H9 (cell line): ENCODE data around the gene HSPA4. TPM values are rescaled to one million over a fixed set of nuclear protein-coding genes. Genes with fewer than 3 reads are reported as not detected.

ENCODE experiments used
- DNase-seq: peaks from one replicate; pipeline ENCODE4 v3.0.0-alpha.2; 2017
- H2AFZ ChIP-seq: one replicate; pipeline ENCODE4 v1.6.1; 2013; ENCODE audit warnings: mild to moderate bottlenecking, low read length, control low read depth, moderate library complexity
- H2AK5ac ChIP-seq: 2 replicates; pipeline ENCODE4 v1.6.1; 2013; ENCODE audit warnings: low read length, control low read depth, mixed read lengths; ENCODE audit not compliant: insufficient read length
- H2BK120ac ChIP-seq: one replicate; pipeline ENCODE4 v1.6.1; 2013; ENCODE audit warnings: low read depth, mild to moderate bottlenecking, low read length, control low read depth, inconsistent platforms; ENCODE audit not compliant: poor library complexity, severe bottlenecking
- H2BK12ac ChIP-seq: 2 replicates; pipeline ENCODE4 v1.6.1; 2013; ENCODE audit warnings: low read length, control low read depth, mixed read lengths, low read depth; ENCODE audit not compliant: insufficient read length
- H2BK15ac ChIP-seq: 2 replicates; pipeline ENCODE4 v1.6.1; 2013; ENCODE audit warnings: low read depth, low read length, control low read depth
- H2BK20ac ChIP-seq: one replicate; pipeline ENCODE4 v1.6.1; 2013; ENCODE audit warnings: low read depth, mild to moderate bottlenecking, low read length, control low read depth, inconsistent platforms; ENCODE audit not compliant: poor library complexity, severe bottlenecking
- H2BK5ac ChIP-seq: 2 replicates; pipeline ENCODE4 v1.6.1; 2013; ENCODE audit warnings: low read length, control low read depth, mixed read lengths; ENCODE audit not compliant: insufficient read length
- H3K14ac ChIP-seq: 2 replicates; pipeline ENCODE4 v1.6.1; 2013; ENCODE audit warnings: low read length, control low read depth; ENCODE audit not compliant: insufficient read depth
- H3K18ac ChIP-seq: 2 replicates; pipeline ENCODE4 v1.6.1; 2013; ENCODE audit warnings: low read depth, mild to moderate bottlenecking, mixed read lengths, low read length, control low read depth; ENCODE audit not compliant: insufficient read length
- H3K23ac ChIP-seq: 2 replicates; pipeline ENCODE4 v1.6.1; 2013; ENCODE audit warnings: low read length, control low read depth, mixed read lengths, low read depth; ENCODE audit not compliant: insufficient read length
- H3K23me2 ChIP-seq: 2 replicates; pipeline ENCODE4 v1.6.1; 2013; ENCODE audit warnings: low read depth, mild to moderate bottlenecking, mixed read lengths, low read length, control low read depth; ENCODE audit not compliant: insufficient read length, poor library complexity, severe bottlenecking
- H3K27ac ChIP-seq: 2 replicates; pipeline ENCODE4 v1.5.1; 2013; ENCODE audit warnings: low read length, control low read depth, mixed read lengths, low read depth; ENCODE audit not compliant: insufficient read length
- H3K27me3 ChIP-seq: 2 replicates; pipeline ENCODE4 v1.6.1; 2013; ENCODE audit warnings: low read length, control low read depth, inconsistent platforms; ENCODE audit not compliant: insufficient read depth
- H3K4ac ChIP-seq: 2 replicates; pipeline ENCODE4 v1.6.1; 2013; ENCODE audit warnings: low read depth, mild to moderate bottlenecking, control low read depth, inconsistent platforms, low read length, moderate library complexity
- H3K4me1 ChIP-seq: 2 replicates; pipeline ENCODE4 v1.6.1; 2013; ENCODE audit warnings: low read length, control low read depth, inconsistent platforms; ENCODE audit not compliant: insufficient read depth
- H3K4me2 ChIP-seq: 2 replicates; pipeline ENCODE4 v1.6.1; 2013; ENCODE audit warnings: low read length, control low read depth, mixed read lengths; ENCODE audit not compliant: insufficient read length, insufficient read depth
- H3K56ac ChIP-seq: 2 replicates; pipeline ENCODE4 v1.6.1; 2013; ENCODE audit warnings: low read depth, mild to moderate bottlenecking, mixed read lengths, low read length, control low read depth; ENCODE audit not compliant: insufficient read length
- H3K79me1 ChIP-seq: 2 replicates; pipeline ENCODE4 v1.6.1; 2013; ENCODE audit warnings: low read depth, mild to moderate bottlenecking, moderate library complexity, low read length, control low read depth, inconsistent platforms; ENCODE audit not compliant: insufficient read depth, poor library complexity, severe bottlenecking
- H3K79me2 ChIP-seq: 2 replicates; pipeline ENCODE4 v1.6.1; 2013; ENCODE audit warnings: low read length, control low read depth, inconsistent platforms; ENCODE audit not compliant: insufficient read depth
- H3K9ac ChIP-seq: 2 replicates; pipeline ENCODE4 v1.6.1; 2013; ENCODE audit warnings: low read length, control low read depth, mixed read lengths; ENCODE audit not compliant: insufficient read length; ENCODE audit errors: extremely low read depth
- H3K9me3 ChIP-seq: one replicate; pipeline ENCODE4 v1.6.1; 2013; ENCODE audit warnings: low read depth, low read length, inconsistent platforms; ENCODE audit not compliant: control insufficient read depth
- H3T11ph ChIP-seq: one replicate; pipeline ENCODE4 v1.6.1; 2013; ENCODE audit warnings: mild to moderate bottlenecking, low read length, control low read depth, inconsistent platforms
- H4K20me1 ChIP-seq: one replicate; pipeline ENCODE4 v1.6.1; 2013; ENCODE audit not compliant: control insufficient read depth, insufficient read length, insufficient read depth
- H4K5ac ChIP-seq: 2 replicates; pipeline ENCODE4 v1.6.1; 2013; ENCODE audit warnings: low read depth, mild to moderate bottlenecking, mixed read lengths, low read length, control low read depth; ENCODE audit not compliant: insufficient read length
- H4K8ac ChIP-seq: replicated peaks from 2 replicates; pipeline ENCODE4 v1.6.1; 2013; ENCODE audit warnings: low read length, control low read depth, mixed read lengths, low read depth; ENCODE audit not compliant: insufficient read length
- H4K91ac ChIP-seq: 2 replicates; pipeline ENCODE4 v1.6.1; 2013; ENCODE audit warnings: low read depth, mild to moderate bottlenecking, moderate library complexity, mixed read lengths, low read length, control low read depth; ENCODE audit not compliant: insufficient read length
- H3K27ac Mint-ChIP-seq, 3 experiments: 2 replicates in 2 of 3; 3 replicates in 1 of 3; pipeline ENCODE4 v1.8.0; 2020 to 2021; ENCODE audit warnings: mixed read lengths in 3 of 3, mild to moderate bottlenecking in 1 of 3, moderate library complexity in 1 of 3
- H3K27me3 Mint-ChIP-seq: 2 replicates; pipeline ENCODE4 v1.8.0; 2021; ENCODE audit warnings: low read depth, mild to moderate bottlenecking, moderate library complexity, mixed read lengths
- H3K36me3 Mint-ChIP-seq, 3 experiments: 2 replicates in 2 of 3; 3 replicates in 1 of 3; pipeline ENCODE4 v1.8.0; 2020 to 2021; ENCODE audit warnings: low read depth in 3 of 3, mixed read lengths in 3 of 3; ENCODE audit not compliant: insufficient read depth in 1 of 3
- H3K4me1 Mint-ChIP-seq, 2 experiments: 2 replicates each; pipeline ENCODE4 v1.8.0; 2020; ENCODE audit warnings: mixed read lengths in 2 of 2
- H3K4me3 Mint-ChIP-seq, 2 experiments: 2 replicates in 1 of 2; 3 replicates in 1 of 2; pipeline ENCODE4 v1.8.0; 2020 to 2021; ENCODE audit warnings: mild to moderate bottlenecking in 2 of 2, mixed read lengths in 2 of 2, moderate library complexity in 1 of 2
- H3K9me3 Mint-ChIP-seq, 2 experiments: 2 replicates in 1 of 2; 3 replicates in 1 of 2; pipeline ENCODE4 v1.8.0; 2020; ENCODE audit warnings: mild to moderate bottlenecking in 2 of 2, mixed read lengths in 2 of 2, moderate library complexity in 1 of 2
- CTCF ChIP-seq: fragments of 200-600 bp; sonication (generic); conservative IDR thresholded peaks from 3 replicates; pipeline ENCODE4 v1.8.0; 2021; ENCODE audit warnings: antibody characterized with exemption, mild to moderate bottlenecking
- WGBS: extraction: QIAGEN DNeasy Blood & Tissue Kit; methylation state at CpG from one replicate; pipeline ENCODE4 v1.1.7; 2013; ENCODE audit warnings: missing lambda C conversion rate, low lambda C conversion rate, mixed read lengths; ENCODE audit not compliant: insufficient read length; ENCODE audit errors: extremely low coverage; 5-methylcytosine and 5-hydroxymethylcytosine counted together
- total RNA-seq: library from RNA; stranded (reverse); gene quantifications from 2 replicates; pipeline ENCODE4 v1.2.1, GENCODE V29; 2021

The HSPA4 gene
- total RNA-seq, 1 experiment from 2014 or later, result 293 TPM

GRCh38 chr5:133065471-133065870 lies 13.7 kb downstream of the HSPA4 start:
- Histone ChIP-seq H3K27me3 (no peaks in the 10 kb centered on the region), H4K8ac (no peak overlapping the region), H4K91ac (no peak overlapping the region), H3K27ac (no peak overlapping the region), H2AK5ac (no peak overlapping the region), H4K5ac (no peak overlapping the region), H2BK120ac (no peak overlapping the region), H3K4me2 (no peak overlapping the region), H3K79me1 (peaks cover 16% of the 10 kb centered on the region), H2AFZ (no peak overlapping the region), H2BK5ac (no peak overlapping the region), H4K20me1 (no peaks in the 10 kb centered on the region), H3K4ac (no peak overlapping the region), H2BK15ac (no peak overlapping the region), H3K9ac (no peak overlapping the region), H3K9me3 (no peaks in the 10 kb centered on the region), H3K79me2 (peaks cover 41% of the 10 kb centered on the region; the same call in 1 of the 2 replicates), H3K14ac (no peak overlapping the region), H3K23ac (no peak overlapping the region), H3T11ph (no peak overlapping the region), H3K4me1 (no peaks in the 10 kb centered on the region), H2BK12ac (no peak overlapping the region), H2BK20ac (no peak overlapping the region), H3K23me2 (no peaks in the 10 kb centered on the region), H3K18ac (no peak overlapping the region), H3K56ac (no peak overlapping the region)
- peaks cover 43 to 64% (median 61%) of the 10 kb centered on the region in 3 experiments for H3K36me3 Mint-ChIP-seq
- TF ChIP-seq CTCF, result no peak
- H3K4me3 Mint-ChIP-seq, result no peak overlapping the region
- no peak overlapping the region; a peak in 1 of 7 replicates for H3K27ac Mint-ChIP-seq
- peaks cover 12% of the 10 kb centered on the region in 2 experiments for H3K4me1 Mint-ChIP-seq
- no peaks in the 10 kb centered on the region for H3K27me3 Mint-ChIP-seq
- WGBS, result no CpG with 5 or more reads among the region's 1 CpG
- H3K9me3 Mint-ChIP-seq, result no peaks in the 10 kb centered on the region
- DNase-seq, result no peak
